ENCODE data around the gene FBXO22. TPM values are rescaled to one million over a fixed set of nuclear protein-coding genes. Genes with fewer than 3 reads are reported as not detected.

Gene FBXO22
- total and polyA plus RNA-seq, 2 of the 13 experiments (the other 11 are each of a cell fraction or from before 2014, with no cell fraction given): 45.7 to 112 TPM

DNA sequence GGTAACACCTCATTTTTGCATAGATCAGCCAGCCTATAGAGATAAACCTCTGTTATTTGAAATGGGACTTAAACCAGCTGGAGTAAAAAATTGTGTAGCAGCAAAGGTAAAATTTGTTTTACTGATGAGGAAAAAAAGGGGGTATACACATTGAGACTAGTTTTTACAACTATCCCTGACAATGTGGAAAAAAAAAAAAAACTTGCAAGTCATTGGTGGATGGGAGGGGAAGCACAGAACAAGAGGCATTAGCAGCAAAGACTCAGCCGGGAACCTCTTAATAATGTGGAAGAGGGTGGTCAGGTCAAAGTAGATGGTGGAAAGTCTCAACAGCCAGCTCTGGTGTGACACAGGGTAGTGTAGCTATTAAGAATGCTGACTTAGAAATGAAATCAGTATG, 14.5 kb downstream of the FBXO22 start:
- Histone ChIP-seq H3K9me3 (ENCODE audit: low read length) (no peaks in the 10 kb centered on the region), H3K27me3 (ENCODE audit: control insufficient read depth in 1 of 2, insufficient read depth in 2 of 2, low read length in 2 of 2) (no peaks in the 10 kb centered on the region; a peak in 1 of 5 replicates), H3K79me2 (ENCODE audit: insufficient read depth, low read length) (peaks cover 49% of the 10 kb centered on the region), H3K4me3 (replicated peaks in 1 of 3; ENCODE audit: insufficient read depth in 1 of 3, low read depth in 2 of 3, low read length in 3 of 3) (no peak overlapping the region), H3K9ac (ENCODE audit: insufficient read depth, low read depth, low read length) (no peak overlapping the region), H3K4me2 (ENCODE audit: low read depth, low read length) (no peak overlapping the region), H2AFZ (ENCODE audit: low read length) (no peak overlapping the region), H3K4me1 (ENCODE audit: insufficient read depth, low read length) (peaks cover 25% of the 10 kb centered on the region), H3K36me3 (replicated peaks in 1 of 2; ENCODE audit: control insufficient read depth in 1 of 2, insufficient read depth in 2 of 2, low read length in 2 of 2) (peaks cover 13 to 73% of the 10 kb centered on the region in 2 experiments), H3K27ac (ENCODE audit: extremely low read length, insufficient read depth, low read length) (no peak overlapping the region), H4K20me1 (ENCODE audit: insufficient read depth, low read length) (peaks cover 6% of the 10 kb centered on the region; the same call in 1 of the 2 replicates)
- intact Hi-C loops (cut with micrococcal nuclease; ENCODE audit: unreplicated experiment): no loop called here
- in situ Hi-C loops (cut with HindIII; ENCODE audit: extremely low pct_ligation_motif_present, low pct_unique_long_range_greater_than_20kb): no loop called here
- FAIRE-seq: no peak
- no TSS peak for BruUV-seq (replicated peaks)
- 98% methylated on average over 1 of the region's 1 CpG for WGBS (ENCODE audit: low lambda C conversion rate)
- DNase-seq (ENCODE audit: low spot score): no peak
- ATAC-seq: no peak
- ChIA-PET POLR2A (no interaction called here), CTCF (ENCODE audit: low intra/inter-chr PET ratio, low total read pairs) (no interaction called here)
- TF ChIP-seq ZKSCAN8 (CRISPR knock-in tag; IDR thresholded peaks at IDR 0.05; ENCODE audit: borderline replicate concordance): no peak
- TF ChIP-seq, protein P1, sequence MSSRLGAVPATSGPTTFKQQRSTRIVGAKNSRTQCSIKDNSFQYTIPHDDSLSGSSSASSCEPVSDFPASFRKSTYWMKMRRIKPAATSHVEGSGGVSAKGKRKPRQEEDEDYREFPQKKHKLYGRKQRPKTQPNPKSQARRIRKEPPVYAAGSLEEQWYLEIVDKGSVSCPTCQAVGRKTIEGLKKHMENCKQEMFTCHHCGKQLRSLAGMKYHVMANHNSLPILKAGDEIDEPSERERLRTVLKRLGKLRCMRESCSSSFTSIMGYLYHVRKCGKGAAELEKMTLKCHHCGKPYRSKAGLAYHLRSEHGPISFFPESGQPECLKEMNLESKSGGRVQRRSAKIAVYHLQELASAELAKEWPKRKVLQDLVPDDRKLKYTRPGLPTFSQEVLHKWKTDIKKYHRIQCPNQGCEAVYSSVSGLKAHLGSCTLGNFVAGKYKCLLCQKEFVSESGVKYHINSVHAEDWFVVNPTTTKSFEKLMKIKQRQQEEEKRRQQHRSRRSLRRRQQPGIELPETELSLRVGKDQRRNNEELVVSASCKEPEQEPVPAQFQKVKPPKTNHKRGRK (CRISPR knock-in tag; IDR thresholded peaks at IDR 0.05): no peak
- no peak for TF ChIP-seq RXRB (CRISPR knock-in tag; IDR thresholded peaks at IDR 0.05; ENCODE audit: borderline replicate concordance)

- intact Hi-C loops (cut with micrococcal nuclease; ENCODE audit: unreplicated experiment) (loop anchor here (10.0 kb wide), 1 partner anchor 195 kb away; a partner anchor contains a TSS), in situ Hi-C loops (cut with HindIII; ENCODE audit: extremely low pct_ligation_motif_present, low pct_unique_long_range_greater_than_20kb) (loop anchor here (10.0 kb wide), 2 partner anchors 105 to 195 kb away; a partner anchor contains a TSS)
- Histone ChIP-seq H3K4me2 (ENCODE audit: low read depth, low read length) (no peak overlapping the region), H3K9ac (ENCODE audit: insufficient read depth, low read depth, low read length) (no peak overlapping the region), H4K20me1 (ENCODE audit: insufficient read depth, low read length) (peaks cover 10% of the 10 kb centered on the region; the same call in 1 of the 2 replicates), H3K4me3 (replicated peaks in 1 of 3; ENCODE audit: insufficient read depth in 1 of 3, low read depth in 2 of 3, low read length in 3 of 3) (no peak overlapping the region), H3K4me1 (ENCODE audit: insufficient read depth, low read length) (peaks cover 25% of the 10 kb centered on the region), H3K27me3 (ENCODE audit: control insufficient read depth in 1 of 2, insufficient read depth in 2 of 2, low read length in 2 of 2) (no peaks in the 10 kb centered on the region; a peak in 1 of 5 replicates), H3K9me3 (ENCODE audit: low read length) (no peaks in the 10 kb centered on the region), H2AFZ (ENCODE audit: low read length) (no peak overlapping the region), H3K36me3 (replicated peaks in 1 of 2; ENCODE audit: control insufficient read depth in 1 of 2, insufficient read depth in 2 of 2, low read length in 2 of 2) (peaks cover 9 to 71% of the 10 kb centered on the region in 2 experiments), H3K27ac (ENCODE audit: extremely low read length, insufficient read depth, low read length) (no peak overlapping the region), H3K79me2 (ENCODE audit: insufficient read depth, low read length) (peaks cover 47% of the 10 kb centered on the region)
- POLR2A ChIA-PET: interaction anchor here (1.5 kb wide), 1 partner anchor 16 kb away, joined by 4 read pairs; no protein-coding TSS in a partner anchor
- DNase-seq (ENCODE audit: low spot score) (peak; percentile 13), FAIRE-seq (peak; percentile 43), ATAC-seq (no peak)
- no TSS peak for BruUV-seq (replicated peaks)
- CTCF ChIA-PET (ENCODE audit: low intra/inter-chr PET ratio, low total read pairs): no interaction called here
- 100% methylated on average over 1 of the region's 1 CpG for WGBS (ENCODE audit: low lambda C conversion rate)
- TF ChIP-seq ZNF318 (CRISPR knock-in tag; IDR thresholded peaks at IDR 0.05) (no peak), ZNF572 (CRISPR knock-in tag; IDR thresholded peaks at IDR 0.05) (no peak), NFE2 (CRISPR knock-in tag; IDR thresholded peaks at IDR 0.05) (no peak), ZNF382 (CRISPR knock-in tag; IDR thresholded peaks at IDR 0.05; ENCODE audit: borderline replicate concordance) (no peak), ZNF564 (CRISPR knock-in tag; IDR thresholded peaks at IDR 0.05) (no peak), SIX1 (CRISPR knock-in tag; IDR thresholded peaks at IDR 0.05; ENCODE audit: borderline replicate concordance) (no peak)
Measured at GRCh38 chr15:75920079-75920478, 16.4 kb downstream of the FBXO22 start.

Measured in HepG2 (cell line).